GM12873 (cell line): ENCODE results near the gene PITPNM1.

ENCODE experiments used
- CTCF ChIP-seq: IDR thresholded peaks from 2 replicates; pipeline ENCODE4 v1.5.1; 2012; ENCODE audit warnings: low read depth, mild to moderate bottlenecking, moderate library complexity, low read length, control low read depth; ENCODE audit not compliant: insufficient read depth; ENCODE audit errors: missing control alignments

PITPNM1 gene

GRCh38 chr11:67542169-67542568, 37.0 kb upstream of the PITPNM1 start:
- no peak for TF ChIP-seq CTCF

- peak; percentile 13 for TF ChIP-seq CTCF
These were observed 36.0 kb upstream of the PITPNM1 start for GRCh38 chr11:67541198-67541597.

- TF ChIP-seq CTCF: no peak
These were observed 34.4 kb upstream of the PITPNM1 start for GRCh38 chr11:67539550-67539949.

GRCh38 chr11:67538823-67539505, 33.8 kb upstream of the PITPNM1 start:
- TF ChIP-seq CTCF: no peak

- no peak for TF ChIP-seq CTCF
These were observed 33.1 kb upstream of the PITPNM1 start for GRCh38 chr11:67538306-67538705.

GRCh38 chr11:67535561-67535960, 30.4 kb upstream of the PITPNM1 start:
- no peak for TF ChIP-seq CTCF

- TF ChIP-seq CTCF: no peak
These were observed 29.0 kb upstream of the PITPNM1 start for GRCh38 chr11:67534070-67534679.
